Stimulated activated naive CD8-positive, alpha-beta T cell treated with anti-CD3 and anti-CD28 coated beads, Interleukin-15, amount 100 ng/mL, for 72 hours (primary cell): Measurements from ENCODE around the gene GNG3.
"Not testable (repeated sequence)": the region's sequence is repeated elsewhere in the genome, so short reads cannot be mapped to it uniquely, and the experiment has no call there.

Experiments
- ATAC-seq: fragments of 150-1000 bp; cut with Tn5 transposase; 2 replicates; pipeline ENCODE4 v1.10.0; 2021; ENCODE audit warnings: mild to moderate bottlenecking, moderate library complexity
- DNase-seq, 2 donors: peaks; one replicate each; pipeline ENCODE4 v3.0.0; 2021 to 2022
- H3K27ac Mint-ChIP-seq, 2 donors: one replicate each; pipeline ENCODE4 v1.8.0; 2022; ENCODE audit warnings: mild to moderate bottlenecking in 2 of 2, mixed read lengths in 2 of 2, moderate library complexity in 2 of 2
- H3K27me3 Mint-ChIP-seq: one replicate; pipeline ENCODE4 v1.8.0; 2022; ENCODE audit warnings: mixed read lengths
- H3K4me1 Mint-ChIP-seq: one replicate; pipeline ENCODE4 v1.8.0; 2022; ENCODE audit warnings: mild to moderate bottlenecking, mixed read lengths
- H3K4me3 Mint-ChIP-seq, 2 donors: one replicate each; pipeline ENCODE4 v1.8.0; 2022; ENCODE audit warnings: mild to moderate bottlenecking in 2 of 2, mixed read lengths in 2 of 2, moderate library complexity in 1 of 2
- H3K9me3 Mint-ChIP-seq, 2 donors: one replicate each; pipeline ENCODE4 v1.8.0; 2022; ENCODE audit warnings: mixed read lengths in 2 of 2

The GNG3 gene

GRCh38 chr11:62707277-62707861 lies at the start of gene GNG3, which contains the start of gene BSCL2:
GNG3 (plus strand) TSS chr11:62707676; CDS start chr11:62708296, 620 bp downstream.
BSCL2 (minus strand) TSS chr11:62707424; CDS start chr11:62707195, 229 bp downstream.
- ATAC-seq (no peak), DNase-seq (no peak)
- Mint-ChIP-seq H3K27ac (peak within 1 kb of the TSS; percentile 93 to 97), H3K4me1 (peaks cover 62% of the 10 kb centered on the region), H3K9me3 (no peaks in the 10 kb centered on the region), H3K27me3 (no peaks in the 10 kb centered on the region), H3K4me3 (peak within 1 kb of the TSS; percentile 95 to 96)

DNA sequence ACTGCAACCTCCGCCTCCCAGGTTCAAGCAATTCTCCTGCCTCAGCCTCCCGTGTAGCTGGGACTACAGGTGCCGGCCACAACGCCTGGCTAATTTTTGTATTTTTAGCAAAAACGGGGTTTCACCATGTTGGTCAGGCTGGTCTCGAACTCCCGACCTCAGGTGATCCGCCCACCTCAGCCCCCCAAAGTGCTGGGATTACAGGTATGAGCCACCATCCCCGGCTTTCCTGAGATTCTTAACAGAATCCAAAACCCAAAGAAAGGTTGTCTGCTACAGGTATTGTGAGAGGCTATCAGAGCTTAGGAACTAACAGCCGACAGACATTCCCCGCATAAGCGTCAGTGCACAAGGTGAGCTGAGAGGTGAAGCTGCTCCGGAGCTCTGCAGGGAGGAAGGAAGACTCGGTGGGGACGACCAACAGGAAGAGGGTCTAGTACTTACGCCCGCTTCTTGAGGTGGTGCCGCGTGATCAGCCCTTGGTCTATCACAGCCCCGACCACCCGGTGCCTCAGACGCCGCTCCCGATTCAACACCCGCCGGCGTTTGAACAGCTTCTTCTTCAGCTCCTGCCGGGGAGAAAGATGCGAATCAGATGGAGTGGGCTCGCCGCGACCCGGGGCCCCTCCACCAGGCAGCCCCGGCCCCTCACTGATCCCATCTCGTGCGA lies 42.9 kb upstream of the GNG3 start:
- Mint-ChIP-seq H3K4me3 (peak overlapping the region; percentile 91 to 95), H3K9me3 (no peaks in the 10 kb centered on the region), H3K27ac (peak overlapping the region; percentile 98 to 99), H3K27me3 (no peaks in the 10 kb centered on the region), H3K4me1 (peaks cover 48% of the 10 kb centered on the region)
- DNase-seq (peak in 1 of 2 donors; percentile 74), ATAC-seq (peak; percentile 75)

DNA sequence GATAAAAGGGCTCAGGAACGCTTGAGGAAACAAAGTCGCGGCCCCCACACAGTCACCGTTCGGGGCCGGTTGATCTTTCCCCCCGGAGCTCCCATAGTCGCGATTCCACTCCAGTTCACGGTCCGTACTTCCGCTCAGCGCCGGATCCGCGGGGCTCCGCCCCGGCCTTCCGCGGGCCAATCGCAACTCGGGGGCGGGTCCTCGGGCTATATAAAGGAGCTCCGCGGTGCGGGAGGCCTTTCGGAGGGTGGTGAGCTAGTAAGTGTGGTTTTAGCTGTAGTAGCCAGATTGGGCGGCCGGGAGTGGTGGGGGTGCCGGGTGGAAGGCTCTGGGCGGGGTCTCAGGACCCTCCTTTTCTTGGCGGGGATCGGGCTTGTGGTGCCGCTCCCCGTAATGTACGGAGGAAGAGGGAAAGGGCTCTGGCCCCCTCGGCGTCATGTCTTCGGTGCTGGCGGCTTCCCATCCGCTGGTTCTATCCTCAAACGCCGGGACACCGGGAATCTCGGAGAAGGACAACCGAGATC lies 42.3 kb upstream of the GNG3 start, which contains the start of the genes C11orf98 and CSKMT:
C11orf98 (minus strand) TSS at position 136 of the 524 bp plus-strand sequence; CDS start at position 95, 41 bp downstream.
CSKMT (plus strand) TSS at position 238 of the 524 bp plus-strand sequence. CDS start 568 bp downstream, outside the sequence.
- Mint-ChIP-seq H3K9me3 (no peaks in the 10 kb centered on the region), H3K27me3 (no peaks in the 10 kb centered on the region), H3K4me3 (peak within 1 kb of the TSS; percentile 91 to 95), H3K27ac (peak within 1 kb of the TSS; percentile 98 to 99), H3K4me1 (peaks cover 54% of the 10 kb centered on the region)
- DNase-seq (peak; percentile 97), ATAC-seq (peak; percentile 91)

DNA sequence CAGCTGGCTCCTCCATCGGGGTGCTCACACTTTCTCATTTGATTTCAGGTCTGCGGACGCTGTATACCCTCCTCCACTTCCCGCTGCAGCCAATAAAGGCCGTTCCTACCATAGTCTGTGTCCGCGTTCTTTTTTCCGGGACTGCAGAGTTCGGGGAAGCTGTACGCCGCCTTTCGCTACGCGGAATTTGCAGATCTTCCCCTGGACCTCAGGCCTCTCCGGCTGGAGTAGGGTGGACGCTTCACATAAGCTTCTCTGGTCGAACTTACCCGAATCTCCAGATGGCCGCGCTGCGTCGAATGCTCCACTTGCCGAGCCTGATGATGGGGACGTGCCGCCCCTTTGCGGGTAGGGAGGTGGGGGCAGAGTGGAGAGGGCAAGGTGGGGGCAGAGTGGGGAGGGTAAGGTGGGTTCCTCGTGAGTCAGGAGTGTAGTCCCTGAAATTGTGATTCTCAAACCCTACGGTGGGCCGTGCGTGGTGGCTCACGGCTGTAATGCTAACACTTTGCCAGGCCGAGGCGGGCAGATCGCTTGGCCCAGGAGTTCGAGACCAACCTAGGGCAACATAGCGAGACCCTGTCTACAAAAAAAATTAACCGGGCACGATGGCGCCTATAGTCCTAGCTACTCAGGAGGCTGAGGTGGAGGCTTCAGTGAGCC lies 41.7 kb upstream of the GNG3 start:
- DNase-seq, result peak; percentile 59 to 69
- H3K4me3 Mint-ChIP-seq, result peak overlapping the region; percentile 91 to 95
- peak overlapping the region; percentile 98 to 99 for H3K27ac Mint-ChIP-seq
- H3K4me1 Mint-ChIP-seq, result peaks cover 60% of the 10 kb centered on the region
- no peaks in the 10 kb centered on the region for H3K27me3 Mint-ChIP-seq
- no peaks in the 10 kb centered on the region for H3K9me3 Mint-ChIP-seq
- ATAC-seq, result peak; percentile 56

DNA sequence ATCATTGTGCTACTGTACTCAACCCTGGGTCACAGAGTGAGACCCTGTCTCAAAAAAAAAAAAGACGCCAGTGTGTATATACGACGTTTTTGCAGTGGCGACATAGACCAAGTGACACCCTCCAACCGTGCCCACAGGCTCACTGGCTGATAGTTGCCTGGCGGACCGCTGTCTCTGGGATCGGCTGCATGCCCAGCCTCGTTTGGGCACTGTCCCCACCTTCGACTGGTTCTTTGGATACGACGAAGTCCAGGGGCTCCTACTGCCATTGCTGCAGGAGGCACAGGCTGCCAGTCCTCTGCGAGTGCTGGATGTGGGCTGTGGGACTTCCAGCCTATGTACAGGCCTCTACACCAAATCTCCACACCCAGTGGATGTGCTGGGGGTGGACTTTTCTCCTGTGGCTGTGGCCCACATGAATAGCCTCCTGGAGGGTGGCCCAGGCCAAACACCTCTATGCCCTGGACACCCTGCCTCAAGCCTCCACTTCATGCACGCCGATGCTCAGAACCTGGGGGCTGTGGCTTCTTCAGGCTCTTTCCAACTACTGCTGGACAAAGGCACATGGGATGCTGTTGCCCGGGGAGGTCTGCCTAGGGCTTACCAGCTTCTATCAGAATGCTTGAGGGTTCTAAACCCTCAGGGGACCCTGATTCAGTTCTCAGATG lies 41.1 kb upstream of the GNG3 start:
- Mint-ChIP-seq H3K4me3 (peak overlapping the region; percentile 91 to 95), H3K9me3 (no peaks in the 10 kb centered on the region), H3K4me1 (peaks cover 66% of the 10 kb centered on the region), H3K27ac (peak overlapping the region; percentile 57 to 74), H3K27me3 (no peaks in the 10 kb centered on the region)
- ATAC-seq (no peak), DNase-seq (no peak)

DNA sequence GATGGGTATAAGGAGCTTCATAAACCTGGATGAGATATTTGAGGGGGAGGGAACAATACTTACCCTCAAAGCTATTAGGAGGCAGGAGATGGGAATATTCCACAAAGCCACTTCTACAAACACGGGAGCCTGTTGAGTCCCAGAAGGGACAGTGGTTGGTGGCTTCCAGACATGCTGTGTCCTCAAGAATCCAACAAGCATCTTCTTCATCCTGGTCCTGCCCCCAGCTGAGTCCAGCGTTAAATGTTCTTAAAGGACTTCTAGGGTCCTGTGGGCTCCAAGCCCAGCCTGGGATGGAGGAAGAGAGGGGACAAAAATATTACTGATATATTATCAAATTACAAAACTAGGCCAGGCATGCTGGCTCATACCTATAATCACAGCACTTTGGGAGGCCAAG lies 40.0 kb upstream of the GNG3 start:
- Mint-ChIP-seq H3K4me1 (peaks cover 70% of the 10 kb centered on the region), H3K4me3 (peak overlapping the region; percentile 91 to 95), H3K27me3 (no peaks in the 10 kb centered on the region), H3K9me3 (no peaks in the 10 kb centered on the region), H3K27ac (no peak overlapping the region)
- no peak for DNase-seq
- ATAC-seq, result no peak

- Mint-ChIP-seq H3K27ac (peak overlapping the region in 1 of 2 donors; percentile 87), H3K27me3 (no peaks in the 10 kb centered on the region), H3K4me3 (peak overlapping the region; percentile 99), H3K4me1 (peaks cover 68% of the 10 kb centered on the region), H3K9me3 (no peaks in the 10 kb centered on the region)
- no peak for DNase-seq
- ATAC-seq, result no peak
Observed at GRCh38 chr11:62669420-62670161, 37.9 kb upstream of the GNG3 start.

- DNase-seq (no peak), ATAC-seq (peak; percentile 35)
- Mint-ChIP-seq H3K4me1 (peaks cover 74% of the 10 kb centered on the region), H3K9me3 (no peaks in the 10 kb centered on the region), H3K27ac (peak overlapping the region; percentile 98), H3K4me3 (peak overlapping the region; percentile 99), H3K27me3 (no peaks in the 10 kb centered on the region)
Observed at GRCh38 chr11:62671236-62671607, 36.3 kb upstream of the GNG3 start.

GRCh38 chr11:62671608-62672389 lies 35.7 kb upstream of the GNG3 start, which contains the start of the genes LBHD1 and UQCC3:
LBHD1 (minus strand) TSS chr11:62672267; CDS start chr11:62670031, 2,236 bp downstream.
UQCC3 (plus strand) TSS chr11:62671673; CDS start chr11:62671746, 73 bp downstream.
- peak within 1 kb of the TSS; percentile 99 for H3K4me3 Mint-ChIP-seq
- peaks cover 74% of the 10 kb centered on the region for H3K4me1 Mint-ChIP-seq
- peak; percentile 91 for ATAC-seq
- no peaks in the 10 kb centered on the region for H3K9me3 Mint-ChIP-seq
- H3K27me3 Mint-ChIP-seq, result no peaks in the 10 kb centered on the region
- H3K27ac Mint-ChIP-seq, result peak within 1 kb of the TSS; percentile 98
- DNase-seq, result peak; percentile 78 to 88

DNA sequence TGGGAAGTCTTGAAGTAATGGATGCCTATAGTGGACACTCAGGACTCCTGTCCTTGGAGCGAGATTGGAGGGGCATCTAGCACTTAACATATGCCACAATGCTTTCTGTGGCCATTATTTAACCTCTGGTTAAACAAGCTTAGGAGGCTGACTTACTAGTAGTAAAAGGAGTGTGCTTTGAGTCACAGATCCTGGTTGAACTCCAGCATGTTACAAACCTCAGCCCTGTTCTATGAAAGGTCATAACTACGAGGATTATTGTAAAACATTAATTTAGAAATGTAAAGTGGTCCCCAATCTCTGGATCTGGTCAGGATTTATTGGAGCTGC lies 34.3 kb upstream of the GNG3 start:
- no peaks in the 10 kb centered on the region for H3K9me3 Mint-ChIP-seq
- ATAC-seq (no peak), DNase-seq (no peak)
- peaks cover 74% of the 10 kb centered on the region for H3K4me1 Mint-ChIP-seq
- H3K4me3 Mint-ChIP-seq, result peak overlapping the region; percentile 99
- H3K27me3 Mint-ChIP-seq, result no peaks in the 10 kb centered on the region
- peak overlapping the region in 1 of 2 donors; percentile 74 for H3K27ac Mint-ChIP-seq

GRCh38 chr11:62675415-62675814 lies 32.1 kb upstream of the GNG3 start:
- H3K27me3 Mint-ChIP-seq, H3K9me3 Mint-ChIP-seq, DNase-seq, H3K4me3 Mint-ChIP-seq, ATAC-seq, H3K27ac Mint-ChIP-seq: not testable (repeated sequence)
- peaks cover 66% of the 10 kb centered on the region for H3K4me1 Mint-ChIP-seq

DNA sequence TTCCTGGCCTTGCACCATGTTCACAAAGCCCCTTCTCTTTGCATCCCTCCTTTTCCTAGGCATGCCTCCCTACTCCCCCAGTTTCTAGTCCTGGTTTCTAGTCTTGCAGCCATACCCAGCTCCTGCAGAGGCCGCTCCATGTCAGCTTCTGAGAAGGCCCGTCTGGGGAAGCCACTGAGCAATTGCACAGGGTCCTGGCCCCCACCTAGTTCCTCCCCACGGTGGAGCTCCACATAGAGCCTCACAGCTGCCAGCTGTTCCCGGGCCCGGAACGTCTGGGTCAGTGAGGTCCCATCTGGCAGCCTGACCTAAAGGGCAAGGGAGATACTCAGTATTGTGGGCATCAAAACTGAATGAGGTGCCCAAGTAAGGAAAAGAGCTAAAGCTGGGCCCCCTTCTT lies 30.8 kb upstream of the GNG3 start:
- Mint-ChIP-seq H3K27me3 (no peaks in the 10 kb centered on the region), H3K9me3 (no peaks in the 10 kb centered on the region), H3K27ac (peak overlapping the region in 1 of 2 donors; percentile 92), H3K4me1 (peaks cover 63% of the 10 kb centered on the region), H3K4me3 (peak overlapping the region in 1 of 2 donors; percentile 33)
- DNase-seq, result no peak
- no peak for ATAC-seq

GRCh38 chr11:62677156-62677555 lies 30.3 kb upstream of the GNG3 start:
- peak overlapping the region in 1 of 2 donors; percentile 82 for H3K27ac Mint-ChIP-seq
- no peaks in the 10 kb centered on the region for H3K27me3 Mint-ChIP-seq
- peaks cover 61% of the 10 kb centered on the region for H3K4me1 Mint-ChIP-seq
- no peak for ATAC-seq
- peak overlapping the region in 1 of 2 donors; percentile 33 for H3K4me3 Mint-ChIP-seq
- DNase-seq, result no peak
- H3K9me3 Mint-ChIP-seq, result no peaks in the 10 kb centered on the region

DNA sequence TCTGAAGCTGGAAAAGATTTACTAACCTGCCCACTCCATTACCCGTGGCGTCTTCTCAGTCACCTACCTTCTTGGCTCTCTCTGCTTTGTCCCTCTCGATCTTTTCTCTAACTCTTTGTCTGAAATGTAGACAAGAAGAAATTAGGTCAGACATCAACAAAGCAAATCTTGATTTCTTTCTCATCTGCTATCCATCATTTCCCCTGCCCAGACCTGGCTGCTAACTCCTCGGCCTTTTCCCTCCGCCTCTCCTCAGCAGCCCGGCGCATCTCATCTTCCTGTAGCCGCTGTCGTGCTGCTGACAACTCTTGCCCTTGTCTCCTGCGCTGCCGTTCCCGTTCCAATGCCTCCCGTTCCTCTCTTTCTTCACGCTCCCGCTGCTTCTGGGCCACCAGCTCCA lies 29.8 kb upstream of the GNG3 start:
- H3K9me3 Mint-ChIP-seq, result no peaks in the 10 kb centered on the region
- peak overlapping the region; percentile 83 to 85 for H3K4me3 Mint-ChIP-seq
- DNase-seq, result no peak
- no peak for ATAC-seq
- H3K27ac Mint-ChIP-seq, result peak overlapping the region in 1 of 2 donors; percentile 93
- peaks cover 56% of the 10 kb centered on the region for H3K4me1 Mint-ChIP-seq
- H3K27me3 Mint-ChIP-seq, result no peaks in the 10 kb centered on the region
